ENCODE results near the gene R3HDM2.

The R3HDM2 gene

GRCh38 chr12:57236925-57237595 is 193.8 kb downstream of the R3HDM2 start:
- Histone ChIP-seq H3K79me2 (ENCODE audit: insufficient read depth, low read length) (peaks cover 18% of the 10 kb centered on the region), H2AFZ (ENCODE audit: low read length) (no peak overlapping the region), H3K9me3 (ENCODE audit: insufficient read depth, low read depth, low read length) (no peaks in the 10 kb centered on the region), H3K4me2 (ENCODE audit: low read depth, low read length, poor library complexity, severe bottlenecking) (no peak overlapping the region), H3F3A (ENCODE audit: low read depth) (no peaks in the 10 kb centered on the region), H3K4me1 (ENCODE audit: insufficient read depth, low read length, poor library complexity, severe bottlenecking) (peaks cover 21% of the 10 kb centered on the region), H3K4me3 (ENCODE audit: low read length, poor library complexity, severe bottlenecking) (no peak overlapping the region), H3K36me3 (ENCODE audit: insufficient read depth, low read length) (peaks cover 25% of the 10 kb centered on the region; the same call in 1 of the 2 replicates), H4K20me1 (ENCODE audit: insufficient read depth, low read length, poor library complexity, severe bottlenecking) (peaks cover 27% of the 10 kb centered on the region), H3K27me3 (ENCODE audit: insufficient read depth, low read length, poor library complexity, severe bottlenecking) (no peaks in the 10 kb centered on the region), H3K9me2 (replicated peaks; ENCODE audit: low read depth, low read length) (no peaks in the 10 kb centered on the region), H3K9ac (ENCODE audit: low read depth, low read length, poor library complexity, severe bottlenecking) (no peak overlapping the region)
- no peak for TF ChIP-seq EZH2phosphoT487 (IDR thresholded peaks at IDR 0.05; ENCODE audit: borderline replicate concordance)
- no peak for TF ChIP-seq CTCF (conservative IDR thresholded peaks at IDR 0.05; ENCODE audit: low read length)

GRCh38 chr12:57236201-57236924 is 194.5 kb downstream of the R3HDM2 start:
- Histone ChIP-seq H3K9me2 (replicated peaks; ENCODE audit: low read depth, low read length) (no peaks in the 10 kb centered on the region), H3K4me1 (ENCODE audit: insufficient read depth, low read length, poor library complexity, severe bottlenecking) (peaks cover 28% of the 10 kb centered on the region), H3K9ac (ENCODE audit: low read depth, low read length, poor library complexity, severe bottlenecking) (no peak overlapping the region), H3K27me3 (ENCODE audit: insufficient read depth, low read length, poor library complexity, severe bottlenecking) (no peaks in the 10 kb centered on the region), H3F3A (ENCODE audit: low read depth) (no peaks in the 10 kb centered on the region), H3K4me3 (ENCODE audit: low read length, poor library complexity, severe bottlenecking) (no peak overlapping the region), H3K9me3 (ENCODE audit: insufficient read depth, low read depth, low read length) (no peaks in the 10 kb centered on the region), H3K36me3 (ENCODE audit: insufficient read depth, low read length) (peaks cover 30% of the 10 kb centered on the region; the same call in 1 of the 2 replicates), H2AFZ (ENCODE audit: low read length) (no peak overlapping the region), H3K79me2 (ENCODE audit: insufficient read depth, low read length) (peaks cover 25% of the 10 kb centered on the region), H3K4me2 (ENCODE audit: low read depth, low read length, poor library complexity, severe bottlenecking) (no peak overlapping the region), H4K20me1 (ENCODE audit: insufficient read depth, low read length, poor library complexity, severe bottlenecking) (peaks cover 34% of the 10 kb centered on the region)
- no peak for TF ChIP-seq EZH2phosphoT487 (IDR thresholded peaks at IDR 0.05; ENCODE audit: borderline replicate concordance)
- TF ChIP-seq CTCF (conservative IDR thresholded peaks at IDR 0.05; ENCODE audit: low read length): no peak

- Histone ChIP-seq H3K9ac (ENCODE audit: low read depth, low read length, poor library complexity, severe bottlenecking) (no peak overlapping the region), H3K36me3 (ENCODE audit: insufficient read depth, low read length) (peaks cover 30% of the 10 kb centered on the region; the same call in 1 of the 2 replicates), H3F3A (ENCODE audit: low read depth) (no peaks in the 10 kb centered on the region), H3K9me2 (replicated peaks; ENCODE audit: low read depth, low read length) (no peaks in the 10 kb centered on the region), H3K4me1 (ENCODE audit: insufficient read depth, low read length, poor library complexity, severe bottlenecking) (peaks cover 34% of the 10 kb centered on the region), H3K79me2 (ENCODE audit: insufficient read depth, low read length) (peaks cover 32% of the 10 kb centered on the region), H3K4me3 (ENCODE audit: low read length, poor library complexity, severe bottlenecking) (no peak overlapping the region), H4K20me1 (ENCODE audit: insufficient read depth, low read length, poor library complexity, severe bottlenecking) (peaks cover 41% of the 10 kb centered on the region), H2AFZ (ENCODE audit: low read length) (no peak overlapping the region), H3K4me2 (ENCODE audit: low read depth, low read length, poor library complexity, severe bottlenecking) (no peak overlapping the region), H3K27me3 (ENCODE audit: insufficient read depth, low read length, poor library complexity, severe bottlenecking) (no peaks in the 10 kb centered on the region), H3K9me3 (ENCODE audit: insufficient read depth, low read depth, low read length) (no peaks in the 10 kb centered on the region)
- no peak for TF ChIP-seq CTCF (conservative IDR thresholded peaks at IDR 0.05; ENCODE audit: low read length)
- TF ChIP-seq EZH2phosphoT487 (IDR thresholded peaks at IDR 0.05; ENCODE audit: borderline replicate concordance): no peak
These were observed 195.1 kb downstream of the R3HDM2 start for GRCh38 chr12:57235728-57236131.
